PC-3 (cell line): ENCODE measurements around the gene IFFO2. TPM values are rescaled to one million over a fixed set of nuclear protein-coding genes. Genes with fewer than 3 reads are reported as not detected.

Source experiments
- ATAC-seq: fragments of 200-7000 bp; cut with Tn5 transposase; 2 replicates; pipeline ENCODE4 v1.9.1; 2020; ENCODE audit warnings: mild to moderate bottlenecking, moderate library complexity
- BruUV-seq: library from RNA; stranded (reverse); fragments of 400-500 nt; replicated peaks from 2 replicates; lab custom pipeline; 2021; lab: Mats Ljungman, UMichigan
- CTCF ChIA-PET: fragments of 300-600 bp; sonication (Branson Sonifier 250); formaldehyde crosslinking; loops from one replicate; lab custom pipeline; 2022; ENCODE audit warnings: antibody characterized with exemption; lab: Charles Lee
- POLR2A ChIA-PET: fragments of 300-600 bp; sonication (Branson Sonifier 250); formaldehyde crosslinking; loops from one replicate; lab custom pipeline; 2022; ENCODE audit warnings: antibody characterized with exemption; ENCODE audit not compliant: unreplicated experiment; lab: Charles Lee
- DNase-seq: peaks from one replicate; pipeline ENCODE4 v3.0.0-alpha.2; 2015
- H2AFZ ChIP-seq: fragments of 300-600 bp; sonication (generic); 2 replicates; pipeline ENCODE4 v1.6.0; 2016; ENCODE audit warnings: antibody characterized with exemption, low read length
- H3F3A ChIP-seq: fragments of 300-600 bp; sonication (generic); one replicate; pipeline ENCODE4 v1.6.0; 2017; ENCODE audit warnings: antibody characterized with exemption, low read length, control low read depth, mild to moderate bottlenecking; ENCODE audit not compliant: unreplicated experiment
- H3K27ac ChIP-seq: fragments of 300-600 bp; sonication (generic); 2 replicates; pipeline ENCODE4 v1.5.1; 2016; ENCODE audit warnings: mild to moderate bottlenecking, low read length
- H3K27me3 ChIP-seq: fragments of 300-600 bp; sonication (generic); 2 replicates; pipeline ENCODE4 v1.6.1; 2016; ENCODE audit warnings: low read length, mixed read lengths
- H3K36me3 ChIP-seq: fragments of 300-600 bp; sonication (generic); 2 replicates; pipeline ENCODE4 v1.6.1; 2016; ENCODE audit warnings: low read depth, mixed run types, low read length, mixed read lengths
- H3K4me1 ChIP-seq: fragments of 300-600 bp; sonication (generic); 2 replicates; pipeline ENCODE4 v1.5.1; 2016; ENCODE audit warnings: low read length; ENCODE audit not compliant: insufficient read depth
- H3K4me2 ChIP-seq: fragments of 300-600 bp; sonication (generic); 2 replicates; pipeline ENCODE4 v1.6.0; 2016; ENCODE audit warnings: low read length
- H3K4me3 ChIP-seq: fragments of 300-600 bp; sonication (generic); 2 replicates; pipeline ENCODE4 v1.5.1; 2016; ENCODE audit warnings: mild to moderate bottlenecking, low read length, mixed read lengths
- H3K79me2 ChIP-seq: fragments of 300-600 bp; sonication (generic); 2 replicates; pipeline ENCODE4 v1.6.1; 2017; ENCODE audit warnings: low read length, mixed read lengths
- H3K9ac ChIP-seq: fragments of 300-600 bp; sonication (generic); 2 replicates; pipeline ENCODE4 v1.6.0; 2016; ENCODE audit warnings: mild to moderate bottlenecking, low read length
- H3K9me2 ChIP-seq: fragments of 300-600 bp; sonication (generic); replicated peaks from 2 replicates; pipeline ENCODE4 v1.6.1; 2016; ENCODE audit warnings: mixed run types, low read length, mixed read lengths
- H3K9me3 ChIP-seq: fragments of 300-600 bp; sonication (generic); 2 replicates; pipeline ENCODE4 v1.6.1; 2016; ENCODE audit warnings: low read length, mixed read lengths
- H4K20me1 ChIP-seq: fragments of 300-600 bp; sonication (generic); 2 replicates; pipeline ENCODE4 v1.6.1; 2016; ENCODE audit warnings: low read length, mixed read lengths
- CTCF ChIP-seq: fragments of 300-600 bp; sonication (generic); conservative IDR thresholded peaks from 2 replicates; pipeline ENCODE4 v1.5.1; 2017; ENCODE audit warnings: antibody characterized with exemption, low read depth, mild to moderate bottlenecking, low read length
- EZH2 ChIP-seq: fragments of 300-600 bp; sonication (generic); IDR thresholded peaks from one replicate; pipeline ENCODE4 v1.6.1; 2017; ENCODE audit warnings: antibody characterized with exemption, mild to moderate bottlenecking, low read length; ENCODE audit not compliant: unreplicated experiment
- EZH2phosphoT487 ChIP-seq: fragments of 300-600 bp; sonication (generic); IDR thresholded peaks from 2 replicates; pipeline ENCODE4 v1.6.1; 2018; ENCODE audit warnings: mild to moderate bottlenecking, antibody characterized with exemption, low read length, borderline replicate concordance
- intact Hi-C: fragments of 100-400 bp; cut with micrococcal nuclease; formaldehyde crosslinking; loops from 2 replicates; pipeline ENCODE4 v1.9.0; 2023
- total RNA-seq: library from RNA; depleted of rRNA; stranded (reverse); fragments of >200 nt; gene quantifications from 2 replicates; pipeline ENCODE4 v1.2.3, GENCODE V29; 2014

IFFO2 gene
- total RNA-seq, 1 experiment from 2014 or later, result 30.7 TPM

GRCh38 chr1:18972991-18973390, 16.5 kb upstream of the IFFO2 start:
- POLR2A ChIA-PET, result interaction anchor here (0.6 kb wide), 1 partner anchor 101 kb away, joined by 3 read pairs; no protein-coding TSS in a partner anchor
- no peak overlapping the region for H3K9ac ChIP-seq

GRCh38 chr1:18972531-18972930, 16.1 kb upstream of the IFFO2 start:
- Histone ChIP-seq H3K4me3 (no peak overlapping the region), H3K4me1 (peaks cover 22% of the 10 kb centered on the region), H3K79me2 (no peaks in the 10 kb centered on the region), H3K27ac (no peak overlapping the region), H3K9me2 (no peaks in the 10 kb centered on the region), H4K20me1 (no peaks in the 10 kb centered on the region), H3F3A (no peaks in the 10 kb centered on the region), H3K4me2 (no peak overlapping the region), H3K9ac (no peak overlapping the region), H3K36me3 (no peaks in the 10 kb centered on the region), H2AFZ (no peak overlapping the region), H3K27me3 (no peaks in the 10 kb centered on the region), H3K9me3 (no peaks in the 10 kb centered on the region)
- TF ChIP-seq CTCF (peak; percentile 54), EZH2 (no peak)
- DNase-seq (peak; percentile 82), ATAC-seq (peak; percentile 38)
- BruUV-seq, result no TSS peak
- ChIA-PET POLR2A (no interaction called here), CTCF (interaction anchor here (0.6 to 1.4 kb wide), 7 partner anchors 18 to 116 kb away, joined by 3 to 7 read pairs (median 4); no protein-coding TSS in a partner anchor)
- intact Hi-C loops, result loop anchor here (1.0 to 5.0 kb wide), 4 partner anchors 39 to 125 kb away; no protein-coding TSS in a partner anchor

More at GRCh38 chr1:18972991-18973390, 16.5 kb upstream of the IFFO2 start:
- Histone ChIP-seq H3F3A (no peaks in the 10 kb centered on the region), H3K27me3 (no peaks in the 10 kb centered on the region), H4K20me1 (no peaks in the 10 kb centered on the region), H2AFZ (no peak overlapping the region), H3K9me3 (no peaks in the 10 kb centered on the region), H3K4me3 (no peak overlapping the region), H3K79me2 (no peaks in the 10 kb centered on the region), H3K36me3 (no peaks in the 10 kb centered on the region), H3K4me2 (no peak overlapping the region), H3K9me2 (no peaks in the 10 kb centered on the region), H3K27ac (no peak overlapping the region), H3K4me1 (peaks cover 22% of the 10 kb centered on the region)
- DNase-seq (no peak), ATAC-seq (no peak)
- no TSS peak for BruUV-seq
- CTCF ChIA-PET, result interaction anchor here (0.6 to 1.4 kb wide), 7 partner anchors 10 to 115 kb away, joined by 3 to 7 read pairs (median 4); no protein-coding TSS in a partner anchor
- TF ChIP-seq EZH2phosphoT487 (no peak), EZH2 (no peak), CTCF (no peak)
- intact Hi-C loops, result loop anchor here (1.0 to 5.0 kb wide), 4 partner anchors 38 to 124 kb away; no protein-coding TSS in a partner anchor

GRCh38 chr1:18970762-18971161, 14.3 kb upstream of the IFFO2 start:
- H4K20me1 ChIP-seq, result no peaks in the 10 kb centered on the region
- H3K9ac ChIP-seq, result no peak overlapping the region
- H3K79me2 ChIP-seq, result no peaks in the 10 kb centered on the region
- ChIA-PET POLR2A (no interaction called here), CTCF (interaction anchor here (0.5 kb wide), 1 partner anchor 57 kb away, joined by 5 read pairs; no protein-coding TSS in a partner anchor)
- no peak overlapping the region for H3K4me2 ChIP-seq
- TF ChIP-seq EZH2, result no peak
- TF ChIP-seq CTCF, result no peak
- no peak for TF ChIP-seq EZH2phosphoT487
- intact Hi-C loops, result loop anchor here (5.0 kb wide), 1 partner anchor 127 kb away; no protein-coding TSS in a partner anchor
- ATAC-seq (no peak; the same call in 1 of the 2 replicates), DNase-seq (peak; percentile 52)
- H3K36me3 ChIP-seq, result no peaks in the 10 kb centered on the region
- H3K27ac ChIP-seq, result no peak overlapping the region; the same call in 1 of the 2 replicates
- H2AFZ ChIP-seq, result no peak overlapping the region
- H3F3A ChIP-seq, result no peaks in the 10 kb centered on the region
- no peaks in the 10 kb centered on the region for H3K27me3 ChIP-seq
- H3K9me3 ChIP-seq, result no peaks in the 10 kb centered on the region
- BruUV-seq, result no TSS peak
- H3K4me1 ChIP-seq, result peaks cover 20% of the 10 kb centered on the region
- H3K4me3 ChIP-seq, result no peak overlapping the region
- H3K9me2 ChIP-seq, result no peaks in the 10 kb centered on the region
